ENCODE data around the gene SGPP2. TPM values are rescaled to one million over a fixed set of nuclear protein-coding genes. Genes with fewer than 3 reads are reported as not detected.

The SGPP2 gene
- total and polyA plus RNA-seq, 2 of the 4 experiments (the other 2 are of a cell fraction) = not detected

- POLR2A ChIA-PET (ENCODE audit: unreplicated experiment) = no interaction called here
- dilution Hi-C loops (cut with HindIII; ENCODE audit: low sequenced_read_pairs, unreplicated experiment) = no loop called here
Measured at GRCh38 chr2:222465746-222466145, 41.4 kb downstream of the SGPP2 start.

More at GRCh38 chr2:222465746-222466145, 41.4 kb downstream of the SGPP2 start:
- ATAC-seq (ENCODE audit: low read depth) = no peak
- Histone ChIP-seq H3K4ac (ENCODE audit: low read depth, low read length) (no peak overlapping the region), H4K5ac (ENCODE audit: low read depth, low read length) (no peak overlapping the region), H2AK9ac (replicated peaks; ENCODE audit: low read depth, low read length, poor library complexity) (no peak overlapping the region), H2BK20ac (ENCODE audit: low read depth, low read length) (no peak overlapping the region), H2BK5ac (ENCODE audit: low read depth, low read length, poor library complexity, severe bottlenecking) (no peak overlapping the region), H3K18ac (ENCODE audit: low read depth, low read length) (no peak overlapping the region), H3K4me3 (ENCODE audit: insufficient read depth, low read depth, low read length) (no peak overlapping the region), H3K9me1 (ENCODE audit: insufficient read depth, low read length) (no peaks in the 10 kb centered on the region), H3K56ac (ENCODE audit: extremely low read depth, insufficient read depth, low read length) (no peak overlapping the region), H4K8ac (ENCODE audit: low read depth in 2 of 2, low read length in 2 of 2) (no peak overlapping the region), H3K9me3 (ENCODE audit: control insufficient read depth, insufficient read depth, low read length) (no peaks in the 10 kb centered on the region), H3K23ac (ENCODE audit: low read depth, low read length) (no peak overlapping the region), H3K36me3 (ENCODE audit: control insufficient read depth, insufficient read depth, low read length) (no peaks in the 10 kb centered on the region), H4K91ac (ENCODE audit: insufficient read depth, low read depth, low read length) (no peak overlapping the region), H3K27ac (ENCODE audit: insufficient read depth, low read length) (no peak overlapping the region), H2BK120ac (ENCODE audit: low read depth, low read length) (no peak overlapping the region), H3K14ac (replicated peaks; ENCODE audit: low read depth, low read length) (no peak overlapping the region), H4K20me1 (ENCODE audit: insufficient read depth, low read length) (no peaks in the 10 kb centered on the region), H2AFZ (replicated peaks; ENCODE audit: low read length, poor library complexity) (no peak overlapping the region), H3K27me3 (ENCODE audit: control insufficient read depth, insufficient read depth, low read length) (no peaks in the 10 kb centered on the region; the same call in 1 of the 2 replicates), H3K79me1 (ENCODE audit: low read depth in 1 of 2, low read length in 2 of 2) (no peaks in the 10 kb centered on the region), H3K4me2 (ENCODE audit: low read depth, low read length) (no peak overlapping the region), H3K4me1 (ENCODE audit: control insufficient read depth, insufficient read depth, low read length) (no peaks in the 10 kb centered on the region), H3K9ac (ENCODE audit: low read depth, low read length) (no peak overlapping the region), H2AK5ac (ENCODE audit: low read depth, low read length) (no peak overlapping the region), H2BK15ac (ENCODE audit: low read depth, low read length) (no peak overlapping the region)
- TF ChIP-seq RCOR1 (IDR thresholded peaks at IDR 0.05; ENCODE audit: insufficient replicate concordance, low read length) = no peak
- no peak for TF ChIP-seq NFE2L2 (IDR thresholded peaks at IDR 0.05; ENCODE audit: low read depth, low read length)
- TF ChIP-seq MAZ (IDR thresholded peaks at IDR 0.05; ENCODE audit: borderline replicate concordance, low read depth, low read length) = no peak
- no peak for TF ChIP-seq MXI1 (IDR thresholded peaks at IDR 0.05; ENCODE audit: borderline replicate concordance, low read depth, low read length)
- no peak for TF ChIP-seq CEBPB (IDR thresholded peaks at IDR 0.05; ENCODE audit: low read depth, low read length)
- no peak for TF ChIP-seq CTCF (conservative IDR thresholded peaks at IDR 0.05; ENCODE audit: low read depth, low read length)
- TF ChIP-seq RFX5 (IDR thresholded peaks at IDR 0.05; ENCODE audit: low read depth, low read length) = no peak
- no peak for TF ChIP-seq POLR2A (IDR thresholded peaks at IDR 0.05; ENCODE audit: low read depth, low read length)
- no peak for TF ChIP-seq MAFK (IDR thresholded peaks at IDR 0.05; ENCODE audit: low read depth, low read length)
- no peak for TF ChIP-seq ELK1 (IDR thresholded peaks at IDR 0.05; ENCODE audit: borderline replicate concordance, low read depth, low read length)
- TF ChIP-seq RAD21 (IDR thresholded peaks at IDR 0.05; ENCODE audit: low read length) = no peak
- no peak for TF ChIP-seq SMC3 (IDR thresholded peaks at IDR 0.05; ENCODE audit: low read depth, low read length)
- no peak for TF ChIP-seq FOS (IDR thresholded peaks at IDR 0.05; ENCODE audit: low read depth, low read length)
- no peak for DNase-seq
- intact Hi-C loops (cut with micrococcal nuclease) = no loop called here
- CTCF ChIA-PET = no interaction called here
- 67% methylated on average over 1 of the region's 3 CpGs; no CpG with 5 or more reads in 1 of the 2 experiments for WGBS, 2 experiments (ENCODE audit: extremely low coverage in 2 of 2, insufficient read length in 1 of 2)
- BruUV-seq (replicated peaks) = no TSS peak
- in situ Hi-C loops (cut with MboI; ENCODE audit: low sequenced_read_pairs) = no loop called here

All from IMR-90 (cell line).